NCI-H460 (cell line): ENCODE data around the gene IARS1. TPM values are rescaled to one million over a fixed set of nuclear protein-coding genes. Genes with fewer than 3 reads are reported as not detected.

ENCODE experiments used
- DNase-seq: peaks from one replicate; pipeline ENCODE4 v3.0.0-alpha.2; 2016; ENCODE audit warnings: low read depth; ENCODE audit errors: extremely low read depth
- small RNA-seq, 2 experiments: library from RNA; depleted of rRNA; stranded (forward); fragments of <200 nt; gene quantifications; one replicate each; pipeline ENCODE3, GENCODE V24; 2014
- total RNA-seq: library from RNA; depleted of rRNA; stranded (reverse); fragments of >200 nt; shearing (Covaris generic); gene quantifications from 2 replicates; pipeline ENCODE4 v1.2.3, GENCODE V29; 2014; rRNA removed

Gene IARS1
- total RNA-seq, 1 experiment from 2014 or later: 698 TPM

- no peak for DNase-seq
These were observed 45.5 kb downstream of the IARS1 start for GRCh38 chr9:92247981-92248380.

DNA sequence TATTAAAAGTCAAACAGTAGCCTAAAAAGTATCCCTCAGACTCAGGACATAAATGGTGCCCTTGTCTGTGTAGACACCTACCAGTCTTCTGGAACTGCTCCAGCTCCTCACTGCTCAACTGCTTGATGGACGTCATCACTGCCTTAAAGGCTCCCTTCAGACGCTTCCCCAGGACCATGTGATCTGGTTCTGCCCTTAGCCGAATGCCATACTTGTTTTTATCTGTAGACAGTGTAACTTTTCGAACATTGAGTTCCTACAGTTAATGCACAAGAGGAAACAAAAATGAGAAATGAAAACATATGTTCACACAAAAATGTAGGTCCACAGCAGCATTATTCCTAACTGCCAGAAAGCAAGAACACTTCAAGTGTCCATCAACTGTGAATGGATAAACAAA lies 46.2 kb downstream of the IARS1 start:
- DNase-seq: no peak

DNA sequence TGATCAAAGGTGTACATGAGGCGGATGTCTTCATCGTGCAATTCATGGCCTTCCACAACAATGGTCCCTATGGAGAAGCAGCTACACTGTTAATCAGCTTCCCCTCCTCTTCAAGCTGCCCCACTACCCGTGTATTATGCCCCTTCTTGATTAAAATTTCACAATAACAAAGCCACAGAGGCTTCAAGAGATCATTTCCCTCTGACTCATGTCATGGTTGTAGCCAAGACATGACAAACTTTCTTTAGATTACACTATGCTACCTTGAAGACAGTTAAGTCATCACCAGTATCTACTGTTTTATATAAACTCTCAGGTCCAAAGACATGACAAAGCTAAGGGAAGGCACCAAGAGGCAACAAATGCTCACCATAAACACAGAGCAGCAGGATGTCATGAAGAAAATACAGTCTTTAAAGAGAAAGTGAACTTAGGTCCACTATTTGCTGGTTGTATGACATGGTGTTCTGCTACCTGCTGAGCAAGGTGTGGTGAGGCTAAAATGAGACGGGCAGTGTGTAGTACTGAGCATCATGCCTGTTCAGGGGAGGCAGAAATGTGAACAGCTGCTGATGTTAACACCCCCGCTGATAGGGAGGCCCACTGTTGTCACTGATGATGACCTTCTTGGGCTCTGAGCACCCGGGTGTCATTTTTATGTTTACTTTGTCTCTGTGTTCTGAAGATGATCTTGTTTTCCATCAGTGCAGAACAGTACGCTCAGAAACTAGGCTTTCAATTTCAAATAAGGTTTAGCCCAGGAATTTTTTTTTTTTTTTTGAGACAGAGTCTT lies 48.3 kb downstream of the IARS1 start:
- no peak for DNase-seq

Small RNAs within 50 kb of the gene (small RNA-seq; reads per million reads assigned to genes)
- gene MIR3651: 0 reads per million in 2 experiments
- gene SNORA84: 0.59 to 2.7 reads per million in 2 experiments

Other genes with a start within 250 kb of the IARS1 start
- 110 and 113 TPM in 2 replicates for gene SPTLC1, start 178.3 kb downstream of the IARS1 start, total RNA-seq
- 30.5 and 38.5 TPM in 2 replicates for gene NOL8, start 31.7 kb upstream of the IARS1 start, total RNA-seq
- 5.1 and 7.4 TPM in 2 replicates for gene CENPP, start 32.3 kb upstream of the IARS1 start, total RNA-seq
- gene OGN, start 110.9 kb upstream of the IARS1 start, total RNA-seq: not detected in 2 replicates
- not detected in 2 replicates for gene OMD, start 130.8 kb upstream of the IARS1 start, total RNA-seq
- not detected in 2 replicates for gene ASPN, start 188.8 kb upstream of the IARS1 start, total RNA-seq
- gene ECM2, start 242.3 kb upstream of the IARS1 start, total RNA-seq: 0.07 TPM in 1 of 2 replicates, not detected in the other